WTC11 (cell line): Measurements from ENCODE around the gene SIPA1L3. TPM values are rescaled to one million over a fixed set of nuclear protein-coding genes. Genes with fewer than 3 reads are reported as not detected.
A peak's percentile ranks its signal among the peaks of the same experiment; 100 is the strongest.

ENCODE experiments used
- ATAC-seq: fragments of 200-7000 bp; cut with Tn5 transposase; 2 replicates; pipeline ENCODE4 v1.10.0; 2021; ENCODE audit warnings: mild to moderate bottlenecking, moderate library complexity
- CTCF ChIA-PET: fragments of 300-600 bp; sonication (Branson Sonifier 250); formaldehyde crosslinking; loops from one replicate; lab custom pipeline; 2021; ENCODE audit warnings: antibody characterized with exemption; lab: Charles Lee
- POLR2A ChIA-PET: fragments of 350-600 bp; sonication (Branson Sonifier 250); formaldehyde crosslinking; loops from one replicate; lab custom pipeline; 2021; ENCODE audit warnings: antibody characterized with exemption; lab: Charles Lee
- DNase-seq: peaks from one replicate; pipeline ENCODE4 v3.0.0; 2021; ENCODE audit warnings: low spot score
- H3K27ac Mint-ChIP-seq: 2 replicates; pipeline ENCODE4 v1.8.0; 2021; ENCODE audit warnings: mixed read lengths
- H3K27me3 Mint-ChIP-seq: 2 replicates; pipeline ENCODE4 v1.8.0; 2021; ENCODE audit warnings: low read depth, mild to moderate bottlenecking, moderate library complexity, mixed read lengths
- H3K36me3 Mint-ChIP-seq: 2 replicates; pipeline ENCODE4 v1.8.0; 2021; ENCODE audit warnings: mixed read lengths
- H3K4me1 Mint-ChIP-seq: 2 replicates; pipeline ENCODE4 v1.8.0; 2022; ENCODE audit warnings: mixed read lengths
- H3K4me3 Mint-ChIP-seq: 2 replicates; pipeline ENCODE4 v1.8.0; 2021; ENCODE audit warnings: mild to moderate bottlenecking, moderate library complexity, mixed read lengths
- H3K9me3 Mint-ChIP-seq: 2 replicates; pipeline ENCODE4 v1.8.0; 2021; ENCODE audit warnings: mixed read lengths
- CREM ChIP-seq: sonication (generic); formaldehyde crosslinking; IDR thresholded peaks from 2 replicates; pipeline ENCODE4 v1.8.1; 2022; ENCODE audit warnings: mild to moderate bottlenecking, missing genetic modification reagents, moderate library complexity
- E2F4 ChIP-seq: sonication (generic); formaldehyde crosslinking; IDR thresholded peaks from 2 replicates; pipeline ENCODE4 v1.8.1; 2022; ENCODE audit warnings: low read depth, mild to moderate bottlenecking, moderate library complexity, missing genetic modification reagents, borderline replicate concordance
- E2F5 ChIP-seq: sonication (generic); formaldehyde crosslinking; IDR thresholded peaks from 2 replicates; pipeline ENCODE4 v1.8.1; 2022; ENCODE audit warnings: mild to moderate bottlenecking, moderate library complexity, missing genetic modification reagents
- ETV6 ChIP-seq: sonication (generic); formaldehyde crosslinking; IDR thresholded peaks from 2 replicates; pipeline ENCODE4 v1.8.1; 2022; ENCODE audit warnings: mild to moderate bottlenecking, missing genetic modification reagents
- FOXK1 ChIP-seq: sonication (generic); formaldehyde crosslinking; IDR thresholded peaks from 2 replicates; pipeline ENCODE4 v1.8.0; 2022; ENCODE audit warnings: mild to moderate bottlenecking, moderate library complexity, missing genetic modification reagents
- FOXP1 ChIP-seq: sonication (generic); formaldehyde crosslinking; IDR thresholded peaks from 2 replicates; pipeline ENCODE4 v1.8.0; 2022; ENCODE audit warnings: missing genetic modification reagents, mild to moderate bottlenecking, moderate library complexity, borderline replicate concordance
- GRHL2 ChIP-seq: fragments of 250-450 bp; sonication (Bioruptor Pico); IDR thresholded peaks from 2 replicates; pipeline ENCODE4 v1.8.0; 2022; ENCODE audit warnings: mild to moderate bottlenecking, moderate library complexity; ENCODE audit not compliant: insufficient replicate concordance, severe bottlenecking
- HMGA2 ChIP-seq: fragments of 250-450 bp; sonication (Bioruptor Pico); IDR thresholded peaks from 2 replicates; pipeline ENCODE4 v1.4.0; 2021; ENCODE audit warnings: mild to moderate bottlenecking, moderate library complexity
- KAT7 ChIP-seq: sonication (generic); formaldehyde crosslinking; IDR thresholded peaks from 2 replicates; pipeline ENCODE4 v1.8.1; 2023; ENCODE audit warnings: missing genetic modification reagents, mild to moderate bottlenecking, borderline replicate concordance
- MAX ChIP-seq: sonication (generic); formaldehyde crosslinking; IDR thresholded peaks from 2 replicates; pipeline ENCODE4 v1.8.0; 2022; ENCODE audit warnings: mild to moderate bottlenecking, missing genetic modification reagents
- MLX ChIP-seq: sonication (generic); formaldehyde crosslinking; IDR thresholded peaks from 2 replicates; pipeline ENCODE4 v1.8.1; 2023; ENCODE audit warnings: mild to moderate bottlenecking, missing genetic modification reagents, moderate library complexity
- NFYB ChIP-seq: sonication (generic); formaldehyde crosslinking; conservative IDR thresholded peaks from 2 replicates; pipeline ENCODE4 v1.8.0; 2022; ENCODE audit warnings: low read depth, missing genetic modification reagents
- NR1H2 ChIP-seq: sonication (generic); formaldehyde crosslinking; IDR thresholded peaks from 2 replicates; pipeline ENCODE4 v1.9.0; 2021; ENCODE audit warnings: mild to moderate bottlenecking, moderate library complexity, missing genetic modification reagents
- PRDM15 ChIP-seq: sonication (generic); formaldehyde crosslinking; IDR thresholded peaks from 2 replicates; pipeline ENCODE4 v1.8.0; 2022; ENCODE audit warnings: missing genetic modification reagents
- SMAD4 ChIP-seq: sonication (generic); formaldehyde crosslinking; IDR thresholded peaks from 2 replicates; pipeline ENCODE4 v1.8.0; 2022; ENCODE audit warnings: mild to moderate bottlenecking, missing genetic modification reagents
- TCF7 ChIP-seq: sonication (generic); formaldehyde crosslinking; IDR thresholded peaks from 2 replicates; pipeline ENCODE4 v1.8.0; 2022; ENCODE audit warnings: mild to moderate bottlenecking, low read depth, missing genetic modification reagents, moderate library complexity
- ZNF219 ChIP-seq: sonication (generic); formaldehyde crosslinking; IDR thresholded peaks from 2 replicates; pipeline ENCODE4 v1.8.0; 2023; ENCODE audit warnings: missing genetic modification reagents, mild to moderate bottlenecking, borderline replicate concordance
- ZNF263 ChIP-seq: sonication (generic); formaldehyde crosslinking; IDR thresholded peaks from 2 replicates; pipeline ENCODE4 v1.8.1; 2022; ENCODE audit warnings: low read depth, mild to moderate bottlenecking, moderate library complexity, missing genetic modification reagents
- ZNF512 ChIP-seq: sonication (generic); formaldehyde crosslinking; IDR thresholded peaks from 2 replicates; pipeline ENCODE4 v1.8.1; 2022; ENCODE audit warnings: missing genetic modification reagents, borderline replicate concordance
- ZSCAN18 ChIP-seq: fragments of 250-450 bp; sonication (Bioruptor Pico); IDR thresholded peaks from 2 replicates; pipeline ENCODE4 v2.1.2; 2022; ENCODE audit warnings: mild to moderate bottlenecking, moderate library complexity
- total RNA-seq: library from RNA; stranded (reverse); gene quantifications from 3 replicates; pipeline ENCODE4 v1.2.3, GENCODE V29; 2021

SIPA1L3 gene
- total RNA-seq, 1 experiment from 2014 or later = 41.5 TPM

- POLR2A ChIA-PET = interaction anchor here (0.9 kb wide), 1 partner anchor 19 kb away, joined by 5 read pairs; no protein-coding TSS in a partner anchor
- Mint-ChIP-seq H3K36me3 (peaks cover 5% of the 10 kb centered on the region; the same call in 1 of the 2 replicates), H3K9me3 (peaks cover 5% of the 10 kb centered on the region), H3K4me3 (no peak overlapping the region), H3K27me3 (no peaks in the 10 kb centered on the region; the same call in 1 of the 2 replicates), H3K4me1 (peaks cover 54% of the 10 kb centered on the region), H3K27ac (peak overlapping the region; percentile 82)
- no peak for ATAC-seq
- no peak for DNase-seq
- TF ChIP-seq PRDM15 = no peak; the same call in 1 of the 2 replicates
- no peak for TF ChIP-seq MLX (CRISPR knock-in tag)
- no peak for TF ChIP-seq CREM (CRISPR knock-in tag)
- no peak for TF ChIP-seq FOXK1 (CRISPR knock-in tag)
- TF ChIP-seq ZNF512 (CRISPR knock-in tag) = no peak
- TF ChIP-seq SMAD4 (CRISPR knock-in tag) = no peak
- no peak for TF ChIP-seq ZNF263 (CRISPR knock-in tag)
- TF ChIP-seq TCF7 (CRISPR knock-in tag) = no peak
- no peak for TF ChIP-seq KAT7
- no peak for TF ChIP-seq E2F5 (CRISPR knock-in tag)
- no peak for TF ChIP-seq ETV6 (CRISPR knock-in tag)
- TF ChIP-seq ZSCAN18 (CRISPR knock-in tag) = no peak
- no peak for TF ChIP-seq E2F4 (CRISPR knock-in tag)
- no peak for TF ChIP-seq FOXP1 (CRISPR knock-in tag)
- no peak for TF ChIP-seq NR1H2 (CRISPR knock-in tag)
- no peak for TF ChIP-seq HMGA2
- no peak for TF ChIP-seq ZNF219 (CRISPR knock-in tag)
- TF ChIP-seq MAX = no peak
- no peak for TF ChIP-seq NFYB (CRISPR knock-in tag)
- TF ChIP-seq GRHL2 (CRISPR knock-in tag) = no peak
- CTCF ChIA-PET = interaction anchor here (0.8 to 2.7 kb wide), 8 partner anchors 12 to 143 kb away, joined by 3 to 10 read pairs (median 5); partner anchors contain the start of gene WDR87
Measured at GRCh38 chr19:38045554-38046253, 138.7 kb downstream of the SIPA1L3 start.
